Tibial nerve (tissue), 4 donors: Measurements from ENCODE around the gene CENPQ. TPM values are rescaled to one million over a fixed set of nuclear protein-coding genes. Genes with fewer than 3 reads are reported as not detected.
"Not testable (repeated sequence)": the region's sequence is repeated elsewhere in the genome, so short reads cannot be mapped to it uniquely, and the experiment has no call there.

Experiments
- DNase-seq, 2 donors: peaks; one replicate each; pipeline ENCODE4 v3.0.0-alpha.2; 2019; ENCODE audit warnings: low spot score in 2 of 2
- H3K27ac ChIP-seq, 4 donors: fragments of 200-600 bp; sonication (generic) in 3 of 4; one replicate each; pipeline ENCODE4 v1.5.1; 2017 to 2019; ENCODE audit warnings: mild to moderate bottlenecking in 1 of 4
- H3K27me3 ChIP-seq, 2 donors: fragments of 200-600 bp; sonication (generic) in 1 of 2; one replicate each; pipeline versions ENCODE4 v1.5.1 to v1.6.0; 2017 to 2019
- H3K36me3 ChIP-seq, 3 donors: fragments of 200-600 bp; sonication (generic); one replicate each; pipeline ENCODE4 v1.5.1; 2018 to 2019
- H3K4me1 ChIP-seq, 4 donors: fragments of 200-600 bp; sonication (generic) in 3 of 4; one replicate each; pipeline ENCODE4 v1.5.1; 2017 to 2019
- H3K4me3 ChIP-seq, 4 donors: fragments of 200-600 bp; sonication (generic) in 3 of 4; one replicate each; pipeline ENCODE4 v1.5.1; 2017 to 2019; ENCODE audit warnings: mild to moderate bottlenecking in 1 of 4, moderate library complexity in 1 of 4
- H3K9me3 ChIP-seq, 4 donors: fragments of 200-600 bp; sonication (generic) in 3 of 4; one replicate each; pipeline ENCODE4 v1.5.1; 2017 to 2019
- CTCF ChIP-seq, 5 experiments: fragments of 200-600 bp in 3 of 5; fragments of 450-650 bp in 2 of 5; sonication (generic) in 3 of 5; IDR thresholded peaks; one replicate each; pipeline ENCODE4 v1.5.1; 2016 to 2019; ENCODE audit warnings: antibody characterized with exemption in 5 of 5, mild to moderate bottlenecking in 3 of 5, moderate library complexity in 2 of 5
- EP300 ChIP-seq, 2 donors: sonication (generic); formaldehyde crosslinking; IDR thresholded peaks; one replicate each; pipeline ENCODE4 v1.6.1; 2017; ENCODE audit warnings: antibody characterized with exemption in 2 of 2, mild to moderate bottlenecking in 1 of 2
- POLR2A ChIP-seq, 2 donors: fragments of 450-650 bp; IDR thresholded peaks; one replicate each; pipeline ENCODE4 v1.6.1; 2017; ENCODE audit warnings: antibody characterized with exemption in 2 of 2, mild to moderate bottlenecking in 2 of 2, moderate library complexity in 2 of 2
- WGBS, 2 donors: methylation state at CpG; one replicate each; pipeline ENCODE4 v1.1.5; 2018; 5-methylcytosine and 5-hydroxymethylcytosine counted together
- total RNA-seq, 4 donors: library from RNA; depleted of rRNA; stranded (reverse); fragments of >200 nt; gene quantifications; one replicate each; pipeline ENCODE4 v1.1.0, GENCODE V29; 2016

Gene CENPQ
- total RNA-seq, 4 donors from 2014 or later = 2.4 to 7.1 (median 4.9) TPM

GRCh38 chr6:49462599-49462926 is 607 bp upstream of the CENPQ start:
- TF ChIP-seq POLR2A (IDR thresholded peaks at IDR 0.05) (no peak), CTCF (IDR thresholded peaks at IDR 0.05) (no peak), EP300 (IDR thresholded peaks at IDR 0.05) (no peak)
- DNase-seq = no peak
- H3K27ac ChIP-seq = peak overlapping the region; percentile 88 to 96 (median 94)
- WGBS, 2 donors = 1 to 2% methylated on average over 7 of the region's 7 CpGs
- H3K4me1 ChIP-seq = peaks cover 0 to 57% (median 14%) of the 10 kb centered on the region in 4 donors
- H3K4me3 ChIP-seq = peak overlapping the region; percentile 49 to 87 (median 78)
- peaks cover 0 to 15% (median 0%) of the 10 kb centered on the region in 3 donors for H3K36me3 ChIP-seq
- no peaks in the 10 kb centered on the region for H3K9me3 ChIP-seq
- H3K27me3 ChIP-seq = no peaks in the 10 kb centered on the region

GRCh38 chr6:49463612-49463967 is 420 bp downstream of the CENPQ start:
- DNase-seq = no peak
- H3K9me3 ChIP-seq = no peaks in the 10 kb centered on the region
- no peaks in the 10 kb centered on the region for H3K27me3 ChIP-seq
- H3K4me1 ChIP-seq = peaks cover 0 to 49% (median 14%) of the 10 kb centered on the region in 4 donors
- peak overlapping the region; percentile 88 to 96 (median 94) for H3K27ac ChIP-seq
- TF ChIP-seq POLR2A (IDR thresholded peaks at IDR 0.05) (no peak), CTCF (IDR thresholded peaks at IDR 0.05) (no peak), EP300 (IDR thresholded peaks at IDR 0.05) (no peak)
- 0 to 3% methylated on average over 4 of the region's 4 CpGs for WGBS, 2 donors
- H3K36me3 ChIP-seq = peaks cover 0 to 8% (median 0%) of the 10 kb centered on the region in 3 donors
- peak overlapping the region; percentile 49 to 87 (median 78) for H3K4me3 ChIP-seq

GRCh38 chr6:49464691-49465090 is 1.5 kb downstream of the CENPQ start:
- Histone ChIP-seq H3K36me3 (no peaks in the 10 kb centered on the region), H3K9me3 (no peaks in the 10 kb centered on the region), H3K4me1 (peaks cover 0 to 39% (median 14%) of the 10 kb centered on the region in 4 donors), H3K27ac (no peak overlapping the region), H3K27me3 (no peaks in the 10 kb centered on the region), H3K4me3 (no peak overlapping the region)
- TF ChIP-seq CTCF (IDR thresholded peaks at IDR 0.05) (no peak), POLR2A (IDR thresholded peaks at IDR 0.05) (no peak)
- 89 to 94% methylated on average over 2 of the region's 2 CpGs for WGBS, 2 donors
- DNase-seq = no peak

- no peak for TF ChIP-seq EP300 (IDR thresholded peaks at IDR 0.05)
- Histone ChIP-seq H3K4me3 (no peak overlapping the region), H3K27me3 (no peaks in the 10 kb centered on the region), H3K27ac (no peak overlapping the region), H3K4me1 (peaks cover 0 to 15% (median 3%) of the 10 kb centered on the region in 4 donors), H3K9me3 (no peaks in the 10 kb centered on the region), H3K36me3 (peaks cover 0 to 15% (median 0%) of the 10 kb centered on the region in 3 donors)
- no peak for DNase-seq
- 98% methylated on average over 9 of the region's 9 CpGs for WGBS, 2 donors
Observed at GRCh38 chr6:49468042-49468441, 4.9 kb downstream of the CENPQ start.

GRCh38 chr6:49476564-49476963 is 13.4 kb downstream of the CENPQ start:
- not testable (repeated sequence) for H3K27me3 ChIP-seq, DNase-seq, H3K27ac ChIP-seq, H3K9me3 ChIP-seq, H3K4me3 ChIP-seq, H3K4me1 ChIP-seq
- WGBS, 2 donors = 96 to 100% methylated on average over 2 of the region's 2 CpGs
- H3K36me3 ChIP-seq = peaks cover 0 to 49% (median 0%) of the 10 kb centered on the region in 3 donors

- DNase-seq = no peak
- 88 to 91% methylated on average over 3 of the region's 3 CpGs for WGBS, 2 donors
- Histone ChIP-seq H3K9me3 (no peaks in the 10 kb centered on the region), H3K4me1 (no peaks in the 10 kb centered on the region), H3K4me3 (no peak overlapping the region), H3K27me3 (no peaks in the 10 kb centered on the region), H3K27ac (no peak overlapping the region), H3K36me3 (peaks cover 0 to 43% (median 0%) of the 10 kb centered on the region in 3 donors)
- TF ChIP-seq CTCF (IDR thresholded peaks at IDR 0.05) (no peak), POLR2A (IDR thresholded peaks at IDR 0.05) (no peak), EP300 (IDR thresholded peaks at IDR 0.05) (no peak)
Observed at GRCh38 chr6:49479308-49479970, 16.3 kb downstream of the CENPQ start.

- DNase-seq = not testable (repeated sequence)
- WGBS, 2 donors = 96 to 97% methylated on average over 19 to 21 of the region's 22 CpGs
Observed at GRCh38 chr6:49481846-49482245, 18.7 kb downstream of the CENPQ start.

GRCh38 chr6:49483380-49483779 is 20.2 kb downstream of the CENPQ start:
- DNase-seq, H3K4me3 ChIP-seq, H3K27ac ChIP-seq, H3K4me1 ChIP-seq, H3K9me3 ChIP-seq, H3K27me3 ChIP-seq: not testable (repeated sequence)
- WGBS, 2 donors = 90 to 100% methylated on average over 13 of the region's 14 CpGs
- H3K36me3 ChIP-seq = peaks cover 0 to 38% (median 0%) of the 10 kb centered on the region in 3 donors

More at GRCh38 chr6:49481846-49482245, 18.7 kb downstream of the CENPQ start:
- H3K27ac ChIP-seq, H3K27me3 ChIP-seq, H3K4me1 ChIP-seq, H3K9me3 ChIP-seq, H3K4me3 ChIP-seq: not testable (repeated sequence)
- H3K36me3 ChIP-seq = peaks cover 0 to 43% (median 0%) of the 10 kb centered on the region in 3 donors
